ENCODE data around the gene ARHGAP26.
A peak's percentile ranks its signal among the peaks of the same experiment; 100 is the strongest.

ARHGAP26 gene

DNA sequence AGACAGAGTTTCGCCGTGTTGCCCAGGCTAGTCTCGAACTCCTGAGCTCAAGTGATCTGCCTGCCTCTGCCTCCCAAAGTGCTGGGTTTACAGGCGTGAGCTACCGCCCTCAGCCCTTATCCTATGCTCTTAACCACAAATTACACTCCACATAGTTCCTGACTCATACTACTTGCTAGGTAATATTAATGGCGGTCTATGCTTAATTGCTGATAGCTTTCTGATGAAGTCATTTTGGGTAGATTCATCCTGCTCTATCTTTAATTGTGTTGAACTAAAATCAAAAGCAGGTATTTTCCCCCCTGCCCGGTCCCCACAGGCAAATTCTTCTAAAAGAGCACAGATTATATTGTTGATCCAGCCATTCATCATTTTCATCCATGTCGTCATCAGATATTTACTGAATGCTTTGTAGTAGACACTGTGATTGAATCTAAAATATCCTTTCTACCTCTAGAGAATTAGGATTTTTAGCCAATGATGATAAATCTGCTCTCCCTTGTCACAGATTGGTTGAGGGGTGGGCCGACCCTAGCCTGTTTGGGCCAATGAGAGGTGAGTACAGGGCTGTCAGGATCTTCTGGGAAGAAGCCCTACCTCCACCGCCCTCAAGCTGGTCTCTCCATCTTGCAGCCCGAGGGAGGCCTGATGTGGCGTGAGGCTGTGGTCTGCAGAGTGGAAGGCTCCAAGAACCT is 488.5 kb downstream of the ARHGAP26 start:
- peak; percentile 21 for DNase-seq (ENCODE audit: low read depth)
- TF ChIP-seq, protein P1, sequence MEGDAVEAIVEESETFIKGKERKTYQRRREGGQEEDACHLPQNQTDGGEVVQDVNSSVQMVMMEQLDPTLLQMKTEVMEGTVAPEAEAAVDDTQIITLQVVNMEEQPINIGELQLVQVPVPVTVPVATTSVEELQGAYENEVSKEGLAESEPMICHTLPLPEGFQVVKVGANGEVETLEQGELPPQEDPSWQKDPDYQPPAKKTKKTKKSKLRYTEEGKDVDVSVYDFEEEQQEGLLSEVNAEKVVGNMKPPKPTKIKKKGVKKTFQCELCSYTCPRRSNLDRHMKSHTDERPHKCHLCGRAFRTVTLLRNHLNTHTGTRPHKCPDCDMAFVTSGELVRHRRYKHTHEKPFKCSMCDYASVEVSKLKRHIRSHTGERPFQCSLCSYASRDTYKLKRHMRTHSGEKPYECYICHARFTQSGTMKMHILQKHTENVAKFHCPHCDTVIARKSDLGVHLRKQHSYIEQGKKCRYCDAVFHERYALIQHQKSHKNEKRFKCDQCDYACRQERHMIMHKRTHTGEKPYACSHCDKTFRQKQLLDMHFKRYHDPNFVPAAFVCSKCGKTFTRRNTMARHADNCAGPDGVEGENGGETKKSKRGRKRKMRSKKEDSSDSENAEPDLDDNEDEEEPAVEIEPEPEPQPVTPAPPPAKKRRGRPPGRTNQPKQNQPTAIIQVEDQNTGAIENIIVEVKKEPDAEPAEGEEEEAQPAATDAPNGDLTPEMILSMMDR (IDR thresholded peaks at IDR 0.05; ENCODE audit: low read length, missing control alignments), result no peak
- no peak overlapping the region for H3K4me3 ChIP-seq (replicated peaks; ENCODE audit: low read depth, low read length)

- TF ChIP-seq, protein P1 (IDR thresholded peaks at IDR 0.05; ENCODE audit: low read length, missing control alignments), result no peak
- DNase-seq (ENCODE audit: low read depth), result no peak
- no peak overlapping the region for H3K4me3 ChIP-seq (replicated peaks; ENCODE audit: low read depth, low read length)
Observed at GRCh38 chr5:143259254-143259605, 489.1 kb downstream of the ARHGAP26 start.

DNA sequence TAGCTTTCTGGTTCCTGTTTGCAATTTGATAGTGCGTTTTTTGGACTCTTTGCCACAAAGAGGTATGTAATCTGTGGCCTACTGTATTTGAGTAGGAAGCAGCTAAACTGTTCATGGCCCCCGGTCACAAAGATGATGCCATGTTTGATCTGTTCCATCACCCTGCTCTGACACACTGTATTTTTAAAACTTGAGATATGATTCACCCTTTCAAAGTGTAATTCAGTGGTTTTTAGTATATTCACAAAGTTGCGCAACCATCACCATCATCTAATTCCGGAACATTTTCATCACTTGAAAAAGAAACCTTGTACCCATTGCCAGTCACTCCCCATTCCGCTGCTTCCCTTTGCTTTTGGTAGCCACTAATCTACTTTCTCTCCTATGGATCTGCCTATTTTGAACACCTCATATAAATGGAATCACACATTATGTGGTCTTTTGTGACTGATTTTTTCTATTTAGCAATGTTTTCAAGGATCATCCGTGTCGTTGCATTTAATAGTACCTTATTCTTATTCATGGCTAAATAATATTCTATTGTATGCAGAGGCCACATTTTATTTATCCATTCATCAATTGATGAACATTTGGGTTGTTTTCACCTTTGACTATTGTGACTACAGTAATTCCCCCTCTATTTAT is 491.7 kb downstream of the ARHGAP26 start:
- TF ChIP-seq, protein P1 (IDR thresholded peaks at IDR 0.05; ENCODE audit: low read length, missing control alignments), result no peak
- DNase-seq (ENCODE audit: low read depth), result peak; percentile 82

DNA sequence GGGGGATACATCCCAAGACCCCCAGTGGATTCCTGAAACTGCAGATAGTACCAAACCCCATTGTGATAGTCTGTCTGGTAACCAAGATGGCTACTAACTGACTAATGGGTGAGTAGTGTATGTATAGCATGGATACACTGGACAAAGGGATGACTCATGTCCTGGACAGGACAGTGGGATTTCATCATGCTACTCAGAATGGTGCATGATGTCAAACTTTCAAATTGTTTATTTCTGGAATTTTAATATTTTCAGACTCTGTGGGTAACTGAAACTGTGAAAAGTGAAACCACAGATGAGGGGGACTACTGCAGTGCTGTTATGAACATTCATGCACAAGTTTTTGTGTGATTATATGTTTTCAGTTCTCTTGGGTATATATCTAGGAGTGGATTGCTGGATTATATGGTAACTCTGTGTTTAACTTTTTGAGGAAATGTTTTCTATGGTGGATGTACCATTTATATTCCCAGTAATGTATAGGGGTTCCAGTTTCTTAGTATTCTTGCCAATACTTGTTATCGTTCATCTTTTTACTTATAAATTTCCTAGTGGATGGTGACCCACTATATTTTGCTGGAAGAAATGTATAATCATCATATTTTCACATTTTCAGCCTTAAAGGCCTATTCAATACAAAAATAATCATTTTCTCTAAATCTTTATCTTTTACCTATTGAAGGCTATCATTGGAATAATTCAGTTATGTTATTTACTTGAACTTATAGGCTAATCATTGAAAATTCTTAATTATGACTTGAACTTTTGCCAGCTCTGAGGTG is 492.4 kb downstream of the ARHGAP26 start:
- H3K4me3 ChIP-seq (replicated peaks; ENCODE audit: low read depth, low read length), result no peak overlapping the region
- DNase-seq (ENCODE audit: low read depth), result peak; percentile 93
- TF ChIP-seq, protein P1 (IDR thresholded peaks at IDR 0.05; ENCODE audit: low read length, missing control alignments), result no peak

More for the DNA sequence above, 491.7 kb downstream of the ARHGAP26 start:
- H3K4me3 ChIP-seq (replicated peaks; ENCODE audit: low read depth, low read length), result no peak overlapping the region

DNA sequence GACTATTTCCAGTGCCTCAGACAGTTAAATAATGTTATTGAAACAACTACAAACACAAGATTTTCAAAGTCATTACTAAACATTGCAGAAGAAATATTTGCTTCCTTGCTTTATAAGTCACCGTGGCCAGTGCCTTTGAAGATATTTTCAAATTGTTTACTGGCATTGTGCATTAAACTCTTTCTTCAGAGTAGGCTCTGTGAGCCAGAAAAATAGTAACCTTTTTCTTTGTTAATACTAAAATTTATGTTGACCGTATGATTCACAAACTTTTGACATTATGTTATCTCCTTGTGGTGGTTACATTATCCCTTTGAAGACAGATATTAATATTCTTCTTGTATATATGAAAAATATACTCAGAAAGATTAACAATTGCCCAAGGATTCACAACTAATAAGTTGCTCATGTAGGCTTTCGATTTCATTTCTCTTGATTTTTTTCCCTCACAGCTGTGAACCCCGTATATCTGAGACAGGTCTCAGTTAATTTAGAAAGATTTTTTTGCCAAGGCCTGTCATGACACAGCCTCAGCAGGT is 493.2 kb downstream of the ARHGAP26 start:
- DNase-seq (ENCODE audit: low read depth), result no peak
- no peak overlapping the region for H3K4me3 ChIP-seq (replicated peaks; ENCODE audit: low read depth, low read length)
- TF ChIP-seq, protein P1 (IDR thresholded peaks at IDR 0.05; ENCODE audit: low read length, missing control alignments), result no peak

DNA sequence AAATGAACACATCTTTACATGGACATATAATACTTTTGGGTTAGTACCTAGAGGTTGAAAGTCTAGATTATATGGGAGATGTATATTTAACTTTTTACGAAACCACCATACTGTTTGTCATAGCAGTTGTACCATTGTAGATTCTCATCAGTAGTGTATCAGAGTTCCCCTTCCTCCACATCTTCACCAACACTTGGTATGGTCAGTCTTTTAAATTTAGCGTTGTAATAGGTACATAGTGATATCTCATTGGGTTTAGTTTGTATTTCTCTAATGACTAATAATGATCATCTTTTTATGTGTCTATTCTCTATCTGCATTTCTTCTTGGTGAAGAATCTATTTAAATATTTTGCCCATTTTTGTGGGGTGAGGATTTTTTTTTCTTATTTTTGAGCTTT is 495.8 kb downstream of the ARHGAP26 start:
- DNase-seq (ENCODE audit: low read depth), result no peak
- no peak overlapping the region for H3K4me3 ChIP-seq (replicated peaks; ENCODE audit: low read depth, low read length)
- TF ChIP-seq, protein P1 (IDR thresholded peaks at IDR 0.05; ENCODE audit: low read length, missing control alignments), result no peak

All from fibroblast of pulmonary artery (primary cell).